ENCODE measurements around the gene SLIT3. TPM values are rescaled to one million over a fixed set of nuclear protein-coding genes. Genes with fewer than 3 reads are reported as not detected.

The SLIT3 gene
- total RNA-seq, 1 donor from 2014 or later = 56.6 TPM

DNA sequence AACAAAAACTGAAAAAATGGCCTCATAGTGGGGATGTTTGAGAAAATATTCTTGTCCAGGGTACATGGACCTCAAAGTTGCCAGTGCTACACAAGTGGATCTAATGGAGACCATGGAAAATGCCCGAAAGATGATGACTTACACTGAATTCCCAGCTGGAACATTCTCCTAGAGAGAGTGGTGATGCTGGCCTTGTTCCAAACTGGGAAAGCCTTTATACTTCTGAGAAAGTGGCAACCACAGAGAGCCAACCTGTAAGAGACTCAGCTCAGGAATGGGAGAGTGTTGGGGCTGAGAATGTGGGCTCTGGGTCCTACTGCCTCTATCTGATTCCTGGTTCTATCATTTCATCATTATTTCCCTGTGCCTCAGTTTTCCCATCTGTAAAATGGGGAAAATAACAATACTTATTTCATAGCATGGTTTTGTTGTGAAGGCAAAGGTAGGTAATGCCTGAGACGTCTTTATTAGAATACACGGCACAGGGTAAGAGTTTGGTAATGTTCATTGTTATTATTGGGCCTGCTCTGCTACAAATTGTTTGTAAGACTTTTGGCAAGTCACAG lies 492.8 kb downstream of the SLIT3 start:
- Mint-ChIP-seq H3K4me3 (no peak overlapping the region), H3K27me3 (peaks cover 57% of the 10 kb centered on the region), H3K4me1 (ENCODE audit: unreplicated experiment) (no peaks in the 10 kb centered on the region), H3K36me3 (peaks cover 26% of the 10 kb centered on the region), H3K27ac (no peak overlapping the region), H3K9me3 (no peaks in the 10 kb centered on the region)
- TF ChIP-seq, protein P1, sequence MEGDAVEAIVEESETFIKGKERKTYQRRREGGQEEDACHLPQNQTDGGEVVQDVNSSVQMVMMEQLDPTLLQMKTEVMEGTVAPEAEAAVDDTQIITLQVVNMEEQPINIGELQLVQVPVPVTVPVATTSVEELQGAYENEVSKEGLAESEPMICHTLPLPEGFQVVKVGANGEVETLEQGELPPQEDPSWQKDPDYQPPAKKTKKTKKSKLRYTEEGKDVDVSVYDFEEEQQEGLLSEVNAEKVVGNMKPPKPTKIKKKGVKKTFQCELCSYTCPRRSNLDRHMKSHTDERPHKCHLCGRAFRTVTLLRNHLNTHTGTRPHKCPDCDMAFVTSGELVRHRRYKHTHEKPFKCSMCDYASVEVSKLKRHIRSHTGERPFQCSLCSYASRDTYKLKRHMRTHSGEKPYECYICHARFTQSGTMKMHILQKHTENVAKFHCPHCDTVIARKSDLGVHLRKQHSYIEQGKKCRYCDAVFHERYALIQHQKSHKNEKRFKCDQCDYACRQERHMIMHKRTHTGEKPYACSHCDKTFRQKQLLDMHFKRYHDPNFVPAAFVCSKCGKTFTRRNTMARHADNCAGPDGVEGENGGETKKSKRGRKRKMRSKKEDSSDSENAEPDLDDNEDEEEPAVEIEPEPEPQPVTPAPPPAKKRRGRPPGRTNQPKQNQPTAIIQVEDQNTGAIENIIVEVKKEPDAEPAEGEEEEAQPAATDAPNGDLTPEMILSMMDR (conservative IDR thresholded peaks at IDR 0.05) = no peak
- no peak for DNase-seq (ENCODE audit: extremely low spot score, unreplicated experiment)

DNA sequence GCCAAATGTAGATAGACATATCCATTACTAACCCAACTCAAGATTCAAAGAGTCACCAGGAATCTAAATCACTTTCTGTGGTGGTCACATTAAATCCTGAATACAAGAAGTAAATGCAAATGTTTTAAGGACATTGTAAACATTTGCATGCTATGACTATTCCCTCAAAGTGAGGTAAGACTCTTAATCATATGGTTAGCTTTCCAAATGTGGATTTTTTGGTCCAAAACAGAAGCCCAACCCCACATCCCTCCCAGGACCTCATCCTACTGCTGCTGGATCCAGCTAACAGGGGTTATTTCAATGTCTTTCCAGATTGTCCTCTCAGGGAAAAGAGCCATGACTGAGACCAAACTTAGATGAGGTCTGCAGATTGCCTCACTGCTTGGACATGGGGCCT lies 493.7 kb downstream of the SLIT3 start:
- Mint-ChIP-seq H3K4me3 (no peak overlapping the region), H3K36me3 (peaks cover 26% of the 10 kb centered on the region), H3K4me1 (ENCODE audit: unreplicated experiment) (no peaks in the 10 kb centered on the region), H3K27me3 (peaks cover 57% of the 10 kb centered on the region), H3K9me3 (no peaks in the 10 kb centered on the region), H3K27ac (no peak overlapping the region)
- DNase-seq (ENCODE audit: extremely low spot score, unreplicated experiment) = no peak
- TF ChIP-seq, protein P1 (conservative IDR thresholded peaks at IDR 0.05) = no peak

DNA sequence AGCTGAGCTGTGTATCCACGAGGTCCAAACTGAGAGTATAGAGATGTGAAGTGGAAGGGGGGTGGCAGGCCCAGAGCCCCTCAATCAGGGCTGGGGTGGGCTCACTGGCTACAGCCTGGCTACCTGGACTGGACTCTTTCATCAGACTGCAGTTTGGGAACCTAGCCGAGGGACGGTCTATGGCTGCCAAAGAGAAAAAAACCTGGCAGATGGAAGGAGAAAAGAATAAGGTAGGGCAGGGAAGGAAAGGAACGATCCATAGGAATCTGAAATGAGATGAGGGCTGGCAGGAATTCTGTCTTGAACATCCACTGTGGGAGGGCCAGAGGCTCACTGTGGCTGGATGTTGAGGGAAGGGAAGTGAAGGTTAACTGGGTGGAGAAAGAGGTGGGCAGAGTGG lies 497.4 kb downstream of the SLIT3 start:
- DNase-seq (ENCODE audit: extremely low spot score, unreplicated experiment) = no peak
- H3K36me3 Mint-ChIP-seq = peaks cover 23% of the 10 kb centered on the region
- H3K27ac Mint-ChIP-seq = peak overlapping the region; percentile 48
- peaks cover 39% of the 10 kb centered on the region for H3K27me3 Mint-ChIP-seq
- TF ChIP-seq, protein P1 (conservative IDR thresholded peaks at IDR 0.05) = no peak
- H3K9me3 Mint-ChIP-seq = no peaks in the 10 kb centered on the region
- H3K4me1 Mint-ChIP-seq (ENCODE audit: unreplicated experiment) = no peaks in the 10 kb centered on the region
- H3K4me3 Mint-ChIP-seq = no peak overlapping the region

DNA sequence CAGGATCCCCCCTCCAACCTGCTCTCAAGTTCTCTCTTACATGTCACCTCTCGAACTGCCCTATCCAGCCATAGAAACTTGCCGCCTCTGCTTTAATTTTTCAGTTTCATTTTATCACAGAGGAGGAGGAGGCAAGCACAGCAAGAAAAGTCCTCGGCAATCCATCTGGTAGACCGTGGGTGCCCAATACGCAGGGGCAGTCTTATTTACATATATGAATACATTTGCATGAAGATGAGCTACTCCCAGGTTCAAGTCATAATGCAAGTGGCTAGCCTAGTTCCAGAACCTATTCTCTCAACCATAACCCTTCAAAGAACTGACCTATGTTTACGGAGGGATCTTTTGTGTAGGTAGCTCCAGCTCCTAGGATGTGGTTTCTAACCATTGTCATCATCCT lies 498.6 kb downstream of the SLIT3 start:
- Mint-ChIP-seq H3K4me1 (ENCODE audit: unreplicated experiment) (no peaks in the 10 kb centered on the region), H3K4me3 (no peak overlapping the region), H3K27me3 (peaks cover 37% of the 10 kb centered on the region), H3K9me3 (no peaks in the 10 kb centered on the region), H3K36me3 (peaks cover 17% of the 10 kb centered on the region), H3K27ac (no peak overlapping the region)
- TF ChIP-seq, protein P1 (conservative IDR thresholded peaks at IDR 0.05) = no peak
- no peak for DNase-seq (ENCODE audit: extremely low spot score, unreplicated experiment)

DNA sequence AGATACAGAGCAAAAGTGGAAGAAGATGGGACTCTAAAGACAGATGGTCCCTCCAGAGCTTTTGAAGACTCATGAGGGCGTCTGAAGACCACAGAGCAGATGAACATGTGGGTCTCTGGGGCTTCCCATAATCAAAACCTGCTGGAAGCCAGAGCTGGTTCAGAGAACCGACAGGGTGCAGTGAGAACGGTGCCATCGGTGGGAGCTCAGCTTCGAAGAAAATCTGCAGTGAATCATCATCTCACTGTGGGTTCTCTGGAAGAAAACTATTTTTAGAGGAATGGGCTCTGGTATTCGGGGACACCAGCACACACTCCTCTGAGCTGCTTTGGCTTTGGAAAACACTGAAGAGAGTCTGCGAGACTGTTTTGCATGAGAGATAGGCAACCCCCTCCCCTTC lies 499.4 kb downstream of the SLIT3 start:
- DNase-seq (ENCODE audit: extremely low spot score, unreplicated experiment) = no peak
- H3K4me3 Mint-ChIP-seq = no peak overlapping the region
- peaks cover 5% of the 10 kb centered on the region for H3K4me1 Mint-ChIP-seq (ENCODE audit: unreplicated experiment)
- no peak overlapping the region for H3K27ac Mint-ChIP-seq
- H3K36me3 Mint-ChIP-seq = peaks cover 20% of the 10 kb centered on the region
- no peaks in the 10 kb centered on the region for H3K9me3 Mint-ChIP-seq
- TF ChIP-seq, protein P1 (conservative IDR thresholded peaks at IDR 0.05) = no peak
- peaks cover 42% of the 10 kb centered on the region for H3K27me3 Mint-ChIP-seq

DNA sequence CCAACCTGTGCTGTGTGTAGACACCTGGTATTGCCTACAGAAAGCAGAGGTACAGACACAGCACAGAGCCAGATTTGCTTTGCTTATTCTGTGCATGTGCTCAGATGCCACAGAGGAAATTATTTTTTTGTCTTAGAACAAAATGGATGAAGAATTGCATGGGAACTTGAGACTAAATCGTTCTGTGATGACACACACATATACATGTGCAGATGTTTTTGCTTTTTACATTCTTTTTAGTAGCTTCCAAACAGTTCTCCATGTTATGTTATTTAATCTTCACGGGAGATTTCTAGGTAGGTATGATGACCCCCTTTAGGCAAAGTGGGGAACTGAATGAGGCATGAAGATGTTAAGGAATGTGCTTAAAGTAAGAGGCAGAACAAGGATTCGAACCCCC lies 500.2 kb downstream of the SLIT3 start:
- Mint-ChIP-seq H3K4me3 (no peak overlapping the region), H3K27me3 (peaks cover 43% of the 10 kb centered on the region), H3K9me3 (no peaks in the 10 kb centered on the region), H3K36me3 (peaks cover 18% of the 10 kb centered on the region), H3K4me1 (ENCODE audit: unreplicated experiment) (peaks cover 11% of the 10 kb centered on the region), H3K27ac (no peak overlapping the region)
- no peak for DNase-seq (ENCODE audit: extremely low spot score, unreplicated experiment)
- TF ChIP-seq, protein P1 (conservative IDR thresholded peaks at IDR 0.05) = peak; percentile 23
